CD4-positive, alpha-beta T cell treated with Interleukin-4 for 1 hour (primary cell): Measurements from ENCODE around the gene HCK.
"Not testable (repeated sequence)": the region's sequence is repeated elsewhere in the genome, so short reads cannot be mapped to it uniquely, and the experiment has no call there.

Experiments used
- DNase-seq, 2 donors: peaks; one replicate each; pipeline ENCODE4 v3.0.0-alpha.2; 2020 to 2022

HCK gene

GRCh38 chr20:32029561-32029960 lies 22.5 kb upstream of the HCK start:
- no peak for DNase-seq

- peak; percentile 51 to 52 for DNase-seq
Measured at GRCh38 chr20:32031007-32031958, 20.8 kb upstream of the HCK start.

GRCh38 chr20:32033316-32033715 lies 18.7 kb upstream of the HCK start:
- no peak for DNase-seq

GRCh38 chr20:32033721-32034120 lies 18.3 kb upstream of the HCK start:
- DNase-seq: not testable (repeated sequence)

GRCh38 chr20:32034581-32035425 lies 17.2 kb upstream of the HCK start:
- peak in 1 of 2 donors; percentile 72 for DNase-seq

- DNase-seq: no peak
Measured at GRCh38 chr20:32035426-32035779, 16.6 kb upstream of the HCK start.

GRCh38 chr20:32036252-32036651 lies 15.8 kb upstream of the HCK start:
- no peak for DNase-seq

- DNase-seq: no peak
Measured at GRCh38 chr20:32036716-32037485, 15.1 kb upstream of the HCK start.

- no peak for DNase-seq
Measured at GRCh38 chr20:32037929-32038328, 14.1 kb upstream of the HCK start.

GRCh38 chr20:32040142-32040953 lies 11.7 kb upstream of the HCK start:
- DNase-seq: peak in 1 of 2 donors; percentile 81

- DNase-seq: no peak
Measured at GRCh38 chr20:32045999-32046398, 6.0 kb upstream of the HCK start.

- DNase-seq: no peak
Measured at GRCh38 chr20:32050324-32050841, 1.7 kb upstream of the HCK start.

GRCh38 chr20:32050851-32051556 lies 1.0 kb upstream of the HCK start:
- peak in 1 of 2 donors; percentile 66 for DNase-seq

GRCh38 chr20:32051720-32052089 lies 337 bp upstream of the HCK start:
- DNase-seq: no peak

- peak; percentile 33 to 84 for DNase-seq
Measured at GRCh38 chr20:32052778-32053362, 828 bp downstream of the HCK start.

- no peak for DNase-seq
Measured at GRCh38 chr20:32053648-32054047, 1.6 kb downstream of the HCK start.

GRCh38 chr20:32056708-32057483 lies 4.9 kb downstream of the HCK start:
- DNase-seq: peak in 1 of 2 donors; percentile 43

GRCh38 chr20:32057656-32058184 lies 5.7 kb downstream of the HCK start:
- no peak for DNase-seq

- no peak for DNase-seq
Measured at GRCh38 chr20:32059189-32059588, 7.1 kb downstream of the HCK start.

GRCh38 chr20:32062776-32063170 lies 10.7 kb downstream of the HCK start:
- DNase-seq: peak in 1 of 2 donors; percentile 72
